Activated naive CD4-positive, alpha-beta T cell treated with anti-CD3 and anti-CD28 coated beads, Interleukin-2, amount 50 U/mL, for 72 hours (primary cell): ENCODE measurements around the gene SCAI. TPM values are rescaled to one million over a fixed set of nuclear protein-coding genes. Genes with fewer than 3 reads are reported as not detected.
A peak's percentile ranks its signal among the peaks of the same experiment; 100 is the strongest.
"Not testable (repeated sequence)": the region's sequence is repeated elsewhere in the genome, so short reads cannot be mapped to it uniquely, and the experiment has no call there.

Experiments
- ATAC-seq, 2 donors: fragments of 150-1000 bp; cut with Tn5 transposase; 2 replicates each; pipeline ENCODE4 v1.10.0; 2021; ENCODE audit warnings: mild to moderate bottlenecking in 2 of 2, moderate library complexity in 2 of 2
- DNase-seq, 2 donors: peaks; one replicate each; pipeline ENCODE4 v3.0.0; 2021 to 2022; ENCODE audit warnings: low spot score in 2 of 2
- H3K27ac Mint-ChIP-seq, 2 donors: one replicate each; pipeline ENCODE4 v1.8.0; 2022; ENCODE audit warnings: mild to moderate bottlenecking in 2 of 2, mixed read lengths in 2 of 2
- H3K36me3 Mint-ChIP-seq, 2 donors: one replicate each; pipeline ENCODE4 v1.8.0; 2022; ENCODE audit warnings: mixed read lengths in 2 of 2
- H3K9me3 Mint-ChIP-seq, 2 donors: one replicate each; pipeline ENCODE4 v1.8.0; 2022; ENCODE audit warnings: mixed read lengths in 2 of 2
- total RNA-seq, 2 donors: library from RNA; stranded (reverse); gene quantifications; one replicate each; pipeline ENCODE4 v1.2.3, GENCODE V29; 2022

SCAI gene
- total RNA-seq, 2 donors from 2014 or later: 17.9 to 18.0 TPM

GRCh38 chr9:125089331-125089730, 54.0 kb downstream of the SCAI start:
- peak overlapping the region in 1 of 2 donors; percentile 6 for H3K27ac Mint-ChIP-seq
- DNase-seq (no peak), ATAC-seq (peak; percentile 34 to 70)
- H3K9me3 Mint-ChIP-seq: peaks cover 0 to 9% of the 10 kb centered on the region in 2 donors
- H3K36me3 Mint-ChIP-seq: peaks cover 0 to 19% of the 10 kb centered on the region in 2 donors

DNA sequence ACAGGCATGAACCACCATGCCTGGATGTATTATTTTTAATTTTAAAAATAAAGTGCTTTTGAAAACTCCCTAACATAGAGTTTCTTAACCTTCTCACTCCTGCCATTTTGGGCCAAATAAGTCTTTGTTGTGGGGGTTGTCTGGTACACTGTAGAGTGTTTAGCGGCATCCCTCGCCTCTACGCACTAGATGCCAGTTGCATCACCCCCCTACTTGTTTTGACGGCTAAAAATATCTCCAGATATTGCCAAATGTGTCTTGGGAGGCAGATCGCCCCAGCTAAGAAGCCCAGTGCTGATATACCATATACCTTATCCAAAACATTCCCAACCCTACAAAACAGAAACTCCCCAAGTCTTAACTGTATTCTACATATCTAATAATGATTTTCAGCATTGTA, 54.6 kb downstream of the SCAI start:
- H3K9me3 Mint-ChIP-seq: peaks cover 0 to 7% of the 10 kb centered on the region in 2 donors
- peaks cover under 1 to 15% of the 10 kb centered on the region in 2 donors for H3K36me3 Mint-ChIP-seq
- DNase-seq: no peak
- no peak overlapping the region for H3K27ac Mint-ChIP-seq
- no peak for ATAC-seq

DNA sequence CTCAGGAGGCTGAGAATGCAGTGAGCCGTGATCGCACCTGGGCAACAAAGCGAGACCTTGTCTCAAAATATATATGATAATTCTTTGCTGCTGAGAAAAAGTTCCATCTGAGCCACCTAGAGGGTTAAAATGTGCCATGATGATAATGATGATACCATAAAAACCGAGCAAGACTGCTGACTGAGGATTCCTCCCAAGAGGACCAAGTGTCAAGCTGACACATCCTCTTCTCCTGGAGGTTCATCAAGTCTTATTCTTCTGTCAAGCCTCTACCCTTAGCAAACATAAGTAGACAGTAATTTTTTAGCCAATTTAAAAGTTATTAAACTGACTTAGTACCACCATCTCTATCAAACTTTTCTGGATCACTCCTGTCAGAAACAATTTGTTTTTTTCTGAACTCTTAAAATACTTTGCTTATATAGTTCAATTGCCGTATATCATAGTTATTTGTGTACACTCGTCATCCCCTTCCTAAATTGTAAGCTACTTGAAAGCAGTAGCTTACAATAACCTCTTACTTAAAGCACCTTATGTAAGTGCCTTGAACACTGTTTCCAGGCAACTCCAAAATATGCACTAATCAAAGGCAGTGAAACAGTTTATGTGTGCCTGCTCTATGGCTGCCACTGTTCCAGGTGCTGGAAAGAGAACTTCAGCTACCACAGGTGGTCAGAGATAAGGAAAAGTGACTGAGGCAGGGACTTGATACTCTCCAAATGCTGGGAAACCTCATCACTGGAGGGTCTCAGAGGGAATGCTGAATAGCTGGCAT, 57.4 kb downstream of the SCAI start:
- no peak for DNase-seq
- peaks cover 4 to 14% of the 10 kb centered on the region in 2 donors for H3K9me3 Mint-ChIP-seq

GRCh38 chr9:125082197-125082596, 61.1 kb downstream of the SCAI start:
- not testable (repeated sequence) for DNase-seq, ATAC-seq, H3K27ac Mint-ChIP-seq
- Mint-ChIP-seq H3K9me3 (peaks cover 5 to 16% of the 10 kb centered on the region in 2 donors), H3K36me3 (peaks cover 27 to 38% of the 10 kb centered on the region in 2 donors)

More for the DNA sequence above, 57.4 kb downstream of the SCAI start:
- H3K36me3 Mint-ChIP-seq: peaks cover 24 to 35% of the 10 kb centered on the region in 2 donors
- no peak overlapping the region for H3K27ac Mint-ChIP-seq
- no peak for ATAC-seq

- not testable (repeated sequence) for H3K27ac Mint-ChIP-seq, ATAC-seq, DNase-seq
- H3K36me3 Mint-ChIP-seq: peaks cover 27 to 36% of the 10 kb centered on the region in 2 donors
- peaks cover 5 to 16% of the 10 kb centered on the region in 2 donors for H3K9me3 Mint-ChIP-seq
These were observed 62.5 kb downstream of the SCAI start for GRCh38 chr9:125080797-125081196.

- ATAC-seq: no peak
- H3K36me3 Mint-ChIP-seq: peaks cover 27 to 32% of the 10 kb centered on the region in 2 donors
- DNase-seq: no peak
- H3K27ac Mint-ChIP-seq: no peak overlapping the region
- H3K9me3 Mint-ChIP-seq: peaks cover 5 to 16% of the 10 kb centered on the region in 2 donors
These were observed 63.4 kb downstream of the SCAI start for GRCh38 chr9:125079931-125080330.

DNA sequence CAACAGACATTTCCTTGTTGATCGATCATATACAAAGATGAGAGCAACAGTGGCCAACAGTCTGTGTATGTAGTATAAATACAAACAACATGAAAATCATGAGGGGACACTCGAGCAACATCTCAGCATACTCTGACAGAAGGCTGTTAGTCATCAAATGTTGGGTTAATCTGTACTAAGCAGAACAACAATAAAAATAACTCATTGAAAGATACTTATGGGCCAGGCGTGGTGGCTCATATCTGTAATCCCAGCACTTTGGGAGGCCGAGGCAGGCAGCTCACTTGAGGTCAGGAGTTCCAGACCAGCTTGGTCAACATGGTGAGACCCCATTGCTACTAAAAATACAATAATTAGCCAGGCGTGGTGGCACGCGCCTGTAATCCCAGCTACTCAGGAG, 67.3 kb downstream of the SCAI start:
- Mint-ChIP-seq H3K36me3 (peaks cover 4% of the 10 kb centered on the region in 2 donors), H3K9me3 (peaks cover 2 to 3% of the 10 kb centered on the region in 2 donors), H3K27ac (no peak overlapping the region)
- DNase-seq (no peak), ATAC-seq (no peak)

- no peak for DNase-seq
- H3K27ac Mint-ChIP-seq: no peak overlapping the region
- H3K36me3 Mint-ChIP-seq: no peaks in the 10 kb centered on the region
- no peak for ATAC-seq
- H3K9me3 Mint-ChIP-seq: no peaks in the 10 kb centered on the region
These were observed 68.4 kb downstream of the SCAI start for GRCh38 chr9:125074976-125075375.

DNA sequence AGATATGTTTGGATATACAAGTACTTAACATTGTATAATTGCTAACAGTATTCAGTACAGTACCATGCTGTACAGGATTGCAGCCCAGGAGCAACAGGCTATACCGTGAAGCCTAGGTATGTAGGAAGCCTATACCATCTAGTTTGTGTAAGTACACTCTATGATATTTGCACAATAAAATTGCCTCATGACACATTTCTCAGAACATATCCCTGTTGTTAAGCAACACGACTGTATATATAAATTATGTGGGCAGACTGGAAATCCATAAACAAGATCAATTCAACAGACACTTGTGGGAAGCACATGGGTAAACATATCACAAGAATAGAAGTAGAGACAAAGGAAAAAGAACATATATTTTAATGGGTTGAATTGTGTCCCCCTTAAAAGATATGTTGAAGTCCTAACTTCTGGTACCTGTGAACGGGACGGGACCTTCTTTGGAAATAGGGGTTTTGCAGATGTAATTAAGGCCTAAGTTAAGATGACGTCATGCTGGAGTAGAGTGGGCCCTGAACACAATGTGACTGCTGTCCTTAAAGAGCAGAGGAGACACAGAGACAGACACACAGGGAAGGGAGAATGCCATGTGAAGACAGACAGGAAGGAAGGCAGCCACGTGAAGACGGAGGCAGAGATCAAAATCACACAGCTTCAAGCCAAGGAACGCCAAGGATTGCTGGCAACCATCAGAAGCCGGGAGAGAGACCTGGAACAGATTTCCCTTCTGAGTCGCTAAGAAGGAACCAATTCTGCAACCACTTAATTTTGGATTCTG, 76.3 kb downstream of the SCAI start:
- DNase-seq: no peak

GRCh38 chr9:125061391-125061790, 81.9 kb downstream of the SCAI start:
- no peaks in the 10 kb centered on the region for H3K36me3 Mint-ChIP-seq
- DNase-seq (no peak), ATAC-seq (no peak)
- no peak overlapping the region for H3K27ac Mint-ChIP-seq
- H3K9me3 Mint-ChIP-seq: no peaks in the 10 kb centered on the region

More for the DNA sequence above, 76.3 kb downstream of the SCAI start:
- H3K36me3 Mint-ChIP-seq: no peaks in the 10 kb centered on the region
- H3K27ac Mint-ChIP-seq: no peak overlapping the region
- H3K9me3 Mint-ChIP-seq: no peaks in the 10 kb centered on the region
- ATAC-seq: no peak

GRCh38 chr9:125049212-125050049, 93.9 kb downstream of the SCAI start:
- Mint-ChIP-seq H3K36me3 (no peaks in the 10 kb centered on the region), H3K9me3 (no peaks in the 10 kb centered on the region), H3K27ac (no peak overlapping the region)
- ATAC-seq (no peak), DNase-seq (no peak)

GRCh38 chr9:125043631-125044030, 99.7 kb downstream of the SCAI start:
- DNase-seq (no peak), ATAC-seq (no peak)
- Mint-ChIP-seq H3K9me3 (no peaks in the 10 kb centered on the region), H3K27ac (no peak overlapping the region), H3K36me3 (no peaks in the 10 kb centered on the region)

DNA sequence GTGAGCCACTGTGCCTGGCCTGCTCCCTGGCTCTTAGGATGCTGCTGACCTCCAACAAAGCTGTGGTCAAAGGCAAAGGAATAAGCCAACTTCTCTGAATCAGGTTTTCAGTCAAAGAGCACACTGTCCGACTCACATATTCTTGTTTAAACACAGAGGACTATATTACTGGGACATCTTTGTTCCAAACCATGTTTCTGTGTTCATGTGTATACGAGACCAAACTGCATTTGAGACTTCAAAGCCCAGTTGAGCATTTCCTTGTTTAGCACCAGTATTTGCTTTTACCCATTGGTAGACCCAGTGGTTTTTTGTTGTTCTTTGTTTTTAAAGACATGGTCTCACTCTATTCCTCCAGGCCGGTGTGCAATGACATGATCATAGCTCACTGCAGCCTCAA, 100.2 kb downstream of the SCAI start:
- no peak for ATAC-seq
- no peaks in the 10 kb centered on the region for H3K36me3 Mint-ChIP-seq

DNA sequence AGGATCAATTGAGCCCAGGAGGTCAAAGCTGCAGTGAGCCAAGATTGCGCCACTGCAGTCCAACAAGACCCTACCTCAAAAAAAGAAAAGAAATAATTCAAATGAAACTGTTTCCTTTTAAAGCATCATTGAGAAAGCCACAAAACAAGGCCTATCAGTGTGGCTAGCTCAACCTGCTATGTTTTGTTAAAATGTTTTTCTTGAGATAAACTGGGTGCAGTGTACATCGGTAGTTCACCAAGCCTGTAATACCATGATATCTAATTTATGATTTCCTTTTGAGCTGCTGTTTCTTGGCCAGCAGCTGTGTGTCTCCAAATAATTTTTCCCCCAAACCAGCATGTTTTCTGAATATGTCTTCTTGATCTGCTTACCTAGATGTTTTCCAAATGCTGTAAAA, 105.2 kb downstream of the SCAI start:
- DNase-seq (no peak), ATAC-seq (no peak)
- H3K36me3 Mint-ChIP-seq: no peaks in the 10 kb centered on the region
- H3K27ac Mint-ChIP-seq: no peak overlapping the region
- H3K9me3 Mint-ChIP-seq: no peaks in the 10 kb centered on the region

More for the DNA sequence above, 100.2 kb downstream of the SCAI start:
- no peak for DNase-seq
- Mint-ChIP-seq H3K27ac (no peak overlapping the region), H3K9me3 (no peaks in the 10 kb centered on the region)

GRCh38 chr9:125028041-125028440, 115.3 kb downstream of the SCAI start:
- Mint-ChIP-seq H3K9me3 (no peaks in the 10 kb centered on the region), H3K36me3 (peaks cover 0 to 13% of the 10 kb centered on the region in 2 donors), H3K27ac (no peak overlapping the region)
- DNase-seq: no peak
- ATAC-seq: no peak

DNA sequence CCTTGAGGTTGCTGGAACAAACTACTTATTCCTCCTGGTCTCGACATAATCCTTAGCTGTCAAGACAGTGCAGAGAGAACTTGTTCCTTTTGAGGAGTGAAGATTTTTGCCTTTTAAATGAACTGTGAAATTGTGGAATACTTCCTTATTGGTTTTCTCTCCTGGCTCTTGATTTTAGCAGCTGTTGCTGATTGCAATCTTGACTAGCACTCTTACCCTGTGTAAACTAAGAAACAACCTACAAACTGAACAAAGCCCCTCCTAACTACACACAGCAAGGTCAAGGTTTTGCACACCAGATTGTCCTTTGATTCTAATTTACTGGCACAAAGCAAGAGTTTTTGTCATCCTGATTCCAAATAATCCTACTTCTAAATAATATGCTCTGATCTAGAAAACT, 118.4 kb downstream of the SCAI start:
- peak overlapping the region in 1 of 2 donors; percentile 66 for H3K27ac Mint-ChIP-seq

More for the DNA sequence above, 118.4 kb downstream of the SCAI start:
- H3K9me3 Mint-ChIP-seq: no peaks in the 10 kb centered on the region
- ATAC-seq (no peak), DNase-seq (no peak)
- peaks cover 0 to 13% of the 10 kb centered on the region in 2 donors for H3K36me3 Mint-ChIP-seq
